CD8-positive, alpha-beta memory T cell (primary cell): ENCODE data around the gene SAMD4B. TPM values are rescaled to one million over a fixed set of nuclear protein-coding genes. Genes with fewer than 3 reads are reported as not detected.
A peak's percentile ranks its signal among the peaks of the same experiment; 100 is the strongest.
"Not testable (repeated sequence)": the region's sequence is repeated elsewhere in the genome, so short reads cannot be mapped to it uniquely, and the experiment has no call there.

Experiments
- CTCF ChIA-PET: fragments of 350-600 bp; sonication (Branson Sonifier 250); formaldehyde crosslinking; loops from one replicate; lab custom pipeline; 2021; ENCODE audit warnings: antibody characterized with exemption; lab: Charles Lee
- POLR2A ChIA-PET: fragments of 350-600 bp; sonication (Branson Sonifier 250); formaldehyde crosslinking; loops from one replicate; lab custom pipeline; 2021; ENCODE audit warnings: antibody characterized with exemption; lab: Charles Lee
- DNase-seq, 5 donors: peaks; one replicate each; pipeline versions ENCODE4 v3.0.0 to v3.0.0-alpha.2; 2020 to 2022; ENCODE audit warnings: mixed read lengths in 1 of 5
- H3K27ac ChIP-seq: one replicate; pipeline ENCODE4 v1.7.0; 2013; ENCODE audit warnings: low read depth, mild to moderate bottlenecking, low read length, moderate library complexity
- H3K27me3 ChIP-seq: 2 replicates; pipeline ENCODE4 v1.7.0; 2013; ENCODE audit warnings: low read length, mild to moderate bottlenecking; ENCODE audit not compliant: insufficient read depth, poor library complexity, severe bottlenecking
- H3K36me3 ChIP-seq: 2 replicates; pipeline ENCODE4 v1.7.0; 2013; ENCODE audit warnings: mild to moderate bottlenecking, low read length, moderate library complexity; ENCODE audit not compliant: insufficient read depth
- H3K4me1 ChIP-seq: 2 replicates; pipeline ENCODE4 v1.7.0; 2013; ENCODE audit warnings: mild to moderate bottlenecking, low read length, moderate library complexity; ENCODE audit not compliant: insufficient read depth
- H3K4me3 ChIP-seq: 2 replicates; pipeline ENCODE4 v1.7.0; 2013; ENCODE audit warnings: mild to moderate bottlenecking, low read length
- H3K9me3 ChIP-seq: 2 replicates; pipeline ENCODE4 v1.7.0; 2013; ENCODE audit warnings: mild to moderate bottlenecking, low read length
- H3K27ac Mint-ChIP-seq, 8 donors: one replicate each; pipeline ENCODE4 v1.8.0; 2020 to 2021; ENCODE audit warnings: mixed read lengths in 8 of 8, mild to moderate bottlenecking in 6 of 8, inconsistent platforms in 3 of 8, moderate library complexity in 3 of 8
- H3K27me3 Mint-ChIP-seq, 2 donors: one replicate each; pipeline ENCODE4 v1.8.0; 2020 to 2021; ENCODE audit warnings: mixed read lengths in 2 of 2, mild to moderate bottlenecking in 1 of 2, moderate library complexity in 1 of 2
- H3K36me3 Mint-ChIP-seq, 3 donors: one replicate each; pipeline ENCODE4 v1.8.0; 2020 to 2021; ENCODE audit warnings: mixed read lengths in 3 of 3, inconsistent platforms in 1 of 3, mild to moderate bottlenecking in 1 of 3
- H3K4me1 Mint-ChIP-seq, 3 donors: one replicate each; pipeline ENCODE4 v1.8.0; 2020 to 2021; ENCODE audit warnings: mixed read lengths in 3 of 3, inconsistent platforms in 1 of 3, mild to moderate bottlenecking in 1 of 3
- H3K4me3 Mint-ChIP-seq, 7 donors: one replicate each; pipeline ENCODE4 v1.8.0; 2020 to 2021; ENCODE audit warnings: mixed read lengths in 7 of 7, mild to moderate bottlenecking in 6 of 7, moderate library complexity in 4 of 7, inconsistent platforms in 2 of 7
- H3K9me3 Mint-ChIP-seq, 5 donors: one replicate each; pipeline ENCODE4 v1.8.0; 2020 to 2022; ENCODE audit warnings: mixed read lengths in 5 of 5, mild to moderate bottlenecking in 3 of 5, moderate library complexity in 2 of 5, inconsistent platforms in 1 of 5
- polyA plus RNA-seq: library from polyadenylated mRNA; unstranded; fragments of 300-500 nt; fragmentation: Illumina TruSeq; gene quantifications from one replicate; pipeline ENCODE4 v1.2.3, GENCODE V29; 2021
- total RNA-seq, 2 experiments: library from RNA; stranded (reverse); gene quantifications; one replicate each; pipeline ENCODE4 v1.2.3, GENCODE V29; 2021

Gene SAMD4B
- total and polyA plus RNA-seq, 3 experiments from 2014 or later, result 18.7 to 55.6 (median 54.3) TPM

DNA sequence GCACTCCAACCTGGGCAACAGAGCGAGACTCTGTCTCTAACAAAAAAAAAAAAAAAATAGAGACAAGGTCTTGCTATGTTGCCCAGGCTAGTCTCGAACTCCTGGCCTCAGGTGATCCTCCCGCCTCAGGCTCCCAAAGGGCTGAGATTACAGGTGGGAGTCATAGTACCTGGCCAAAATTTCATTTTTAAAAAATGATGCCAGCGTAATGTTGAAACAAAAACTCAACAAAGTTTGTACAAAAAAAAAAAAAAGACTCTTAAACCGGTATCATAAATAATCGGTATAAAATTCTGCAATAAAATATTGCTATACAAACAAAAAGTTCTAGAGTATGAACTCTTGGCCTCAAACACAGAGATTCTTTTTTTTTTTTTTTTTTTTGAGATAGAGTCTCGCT, 9.9 kb upstream of the SAMD4B start:
- Histone ChIP-seq H3K9me3 (no peaks in the 10 kb centered on the region), H3K27ac (no peak overlapping the region), H3K4me1 (peaks cover 73% of the 10 kb centered on the region), H3K4me3 (no peak overlapping the region), H3K27me3 (no peaks in the 10 kb centered on the region), H3K36me3 (peaks cover 23% of the 10 kb centered on the region)
- H3K4me3 Mint-ChIP-seq, result peak overlapping the region; percentile 29 to 100 (median 63)
- H3K9me3 Mint-ChIP-seq, result no peaks in the 10 kb centered on the region
- DNase-seq, result no peak
- peak overlapping the region in 3 of 8 donors; percentile 42 to 94 (median 63) for H3K27ac Mint-ChIP-seq
- H3K36me3 Mint-ChIP-seq, result peaks cover 6 to 69% (median 16%) of the 10 kb centered on the region in 3 donors
- peaks cover 48 to 87% (median 73%) of the 10 kb centered on the region in 3 donors for H3K4me1 Mint-ChIP-seq
- CTCF ChIA-PET, result interaction anchor here (0.6 to 2.3 kb wide), 2 partner anchors 210 to 222 kb away, joined by 3 to 5 read pairs; no protein-coding TSS in a partner anchor
- POLR2A ChIA-PET, result no interaction called here
- H3K27me3 Mint-ChIP-seq, result no peaks in the 10 kb centered on the region

DNA sequence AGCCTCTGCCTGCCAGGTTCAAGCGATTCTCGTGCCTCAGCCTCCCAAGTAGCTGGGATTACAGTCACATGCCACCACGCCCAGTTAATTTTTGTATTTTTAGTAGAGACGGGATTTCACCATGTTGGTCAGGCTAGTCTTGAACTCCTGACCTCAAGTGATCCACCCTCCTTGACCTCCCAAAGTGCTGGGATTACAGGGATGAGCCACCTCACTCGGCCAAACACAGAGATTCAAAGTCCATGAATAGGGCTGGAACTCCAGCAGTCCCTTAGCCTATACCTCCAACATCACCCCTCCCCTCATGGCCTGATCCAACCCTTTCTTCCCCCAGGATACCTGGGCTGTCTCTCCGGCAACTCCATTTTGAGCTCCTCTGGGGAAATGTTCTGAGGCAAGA, 9.5 kb upstream of the SAMD4B start:
- CTCF ChIA-PET, result interaction anchor here (2.3 kb wide), 1 partner anchor 211 kb away, joined by 5 read pairs; no protein-coding TSS in a partner anchor
- POLR2A ChIA-PET, H3K9me3 ChIP-seq, H3K27me3 Mint-ChIP-seq, H3K27me3 ChIP-seq, H3K9me3 Mint-ChIP-seq, DNase-seq, H3K4me3 ChIP-seq, H3K27ac ChIP-seq: not testable (repeated sequence)
- H3K36me3 ChIP-seq, result peaks cover 19% of the 10 kb centered on the region
- Mint-ChIP-seq H3K4me1 (peaks cover 49 to 87% (median 73%) of the 10 kb centered on the region in 3 donors), H3K36me3 (peaks cover 6 to 65% (median 16%) of the 10 kb centered on the region in 3 donors), H3K27ac (peak overlapping the region in 6 of 8 donors; percentile 42 to 94 (median 69)), H3K4me3 (peak overlapping the region; percentile 56 to 100 (median 82))
- peaks cover 73% of the 10 kb centered on the region for H3K4me1 ChIP-seq

DNA sequence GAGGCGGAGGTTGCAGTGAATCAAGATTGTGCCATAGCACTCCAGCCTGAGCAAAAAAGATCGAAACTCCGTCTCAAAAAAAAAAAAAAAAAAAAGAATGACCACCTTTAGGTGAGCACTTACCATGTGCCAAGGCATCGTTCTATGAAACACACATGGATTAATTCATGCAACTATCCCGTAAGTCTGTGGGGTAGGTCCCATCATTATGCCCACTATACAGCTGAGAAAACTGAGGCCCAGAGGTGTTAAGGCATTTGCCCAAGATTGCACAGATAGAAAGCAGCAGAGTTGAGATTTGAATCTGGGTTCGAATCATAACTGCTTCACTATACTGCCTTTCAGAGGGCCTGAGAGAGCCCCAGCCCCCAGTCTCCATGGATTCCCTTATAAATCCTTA, 8.7 kb upstream of the SAMD4B start:
- no peaks in the 10 kb centered on the region for H3K27me3 Mint-ChIP-seq
- ChIA-PET POLR2A (no interaction called here), CTCF (interaction anchor here (2.3 kb wide), 1 partner anchor 211 kb away, joined by 5 read pairs; no protein-coding TSS in a partner anchor)
- H3K4me3 ChIP-seq, result peak overlapping the region; percentile 26
- peaks cover 13% of the 10 kb centered on the region for H3K36me3 ChIP-seq
- peak overlapping the region; percentile 56 to 100 (median 97) for H3K4me3 Mint-ChIP-seq
- H3K36me3 Mint-ChIP-seq, result peaks cover 3 to 58% (median 14%) of the 10 kb centered on the region in 3 donors
- H3K9me3 Mint-ChIP-seq, result no peaks in the 10 kb centered on the region
- H3K27ac ChIP-seq, result no peak overlapping the region
- H3K4me1 Mint-ChIP-seq, result peaks cover 49 to 85% (median 73%) of the 10 kb centered on the region in 3 donors
- H3K9me3 ChIP-seq, result no peaks in the 10 kb centered on the region
- DNase-seq, result no peak
- no peaks in the 10 kb centered on the region for H3K27me3 ChIP-seq
- peaks cover 66% of the 10 kb centered on the region for H3K4me1 ChIP-seq
- H3K27ac Mint-ChIP-seq, result peak overlapping the region; percentile 75 to 97 (median 83)

DNA sequence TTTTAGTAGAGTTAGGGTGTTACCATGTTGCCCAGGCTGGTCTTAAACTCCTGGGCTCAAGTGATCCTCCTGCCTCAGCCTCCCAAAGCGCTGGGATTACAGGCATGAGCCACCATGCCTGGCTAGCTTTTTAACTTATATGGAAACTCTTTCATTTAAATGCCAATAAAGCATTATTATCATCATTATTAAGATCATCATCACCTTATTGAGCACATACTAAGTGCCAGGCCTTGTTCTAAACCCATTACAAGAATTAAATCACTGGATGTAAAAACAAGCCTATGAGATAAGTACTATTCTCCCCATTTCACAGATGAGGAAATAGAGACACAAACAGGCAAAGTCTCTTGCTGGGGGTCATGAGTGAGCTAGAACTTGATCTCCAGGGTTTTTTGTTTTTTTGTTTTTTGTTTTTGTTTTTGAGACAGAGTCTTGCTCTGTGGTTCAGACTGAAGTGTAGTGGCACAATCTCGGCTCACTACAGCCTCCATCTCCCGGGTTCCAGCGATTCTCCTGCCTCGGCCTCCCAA, 7.7 kb upstream of the SAMD4B start:
- Histone ChIP-seq H3K36me3 (peaks cover 3% of the 10 kb centered on the region), H3K27ac (peak overlapping the region; percentile 92), H3K4me3 (peak overlapping the region; percentile 99), H3K9me3 (no peaks in the 10 kb centered on the region), H3K27me3 (no peaks in the 10 kb centered on the region), H3K4me1 (peaks cover 56% of the 10 kb centered on the region)
- no peak for DNase-seq
- no peaks in the 10 kb centered on the region for H3K27me3 Mint-ChIP-seq
- ChIA-PET POLR2A (interaction anchor here (0.8 to 1.7 kb wide), 2 partner anchors 67 to 101 kb away, joined by 3 to 5 read pairs; partner anchors contain the start of gene RPS16), CTCF (interaction anchor here (1.5 to 2.3 kb wide), 2 partner anchors 14 to 212 kb away, joined by 3 to 10 read pairs; partner anchors contain the start of gene LRFN1)
- no peaks in the 10 kb centered on the region for H3K9me3 Mint-ChIP-seq
- peak overlapping the region; percentile 91 to 100 (median 97) for H3K27ac Mint-ChIP-seq
- H3K4me3 Mint-ChIP-seq, result peak overlapping the region; percentile 97 to 100 (median 99)
- H3K4me1 Mint-ChIP-seq, result peaks cover 43 to 76% (median 64%) of the 10 kb centered on the region in 3 donors
- peaks cover 3 to 48% (median 9%) of the 10 kb centered on the region in 3 donors for H3K36me3 Mint-ChIP-seq

DNA sequence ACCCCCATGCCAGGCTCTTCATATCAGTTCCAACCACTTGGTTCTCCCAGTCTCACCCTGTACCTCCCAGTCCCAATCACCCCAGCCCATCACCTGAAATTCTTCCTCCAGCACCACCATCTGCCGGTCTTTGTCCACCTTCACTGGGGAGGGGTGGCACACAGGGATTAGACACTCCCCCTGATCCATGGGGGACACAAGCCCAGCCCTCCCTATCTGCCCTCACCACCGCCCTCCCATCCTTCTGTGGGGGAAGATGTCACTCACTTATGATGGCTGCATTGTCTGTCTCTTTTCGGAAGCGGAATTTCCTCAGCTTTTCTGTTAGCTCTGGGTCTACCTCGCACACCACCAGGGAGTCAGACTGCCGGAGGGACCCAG, 7.1 kb upstream of the SAMD4B start:
- no peaks in the 10 kb centered on the region for H3K27me3 Mint-ChIP-seq
- Histone ChIP-seq H3K4me1 (peaks cover 59% of the 10 kb centered on the region), H3K27ac (peak overlapping the region; percentile 92), H3K27me3 (no peaks in the 10 kb centered on the region), H3K4me3 (peak overlapping the region; percentile 99), H3K9me3 (no peaks in the 10 kb centered on the region), H3K36me3 (peaks cover under 1% of the 10 kb centered on the region)
- POLR2A ChIA-PET, result interaction anchor here (0.6 to 1.9 kb wide), 4 partner anchors 56 to 961 kb away, joined by 3 to 10 read pairs (median 4); partner anchors contain the start of genes MED29, PAF1, PSMD8 and RPS16
- CTCF ChIA-PET, result interaction anchor here (1.1 to 2.3 kb wide), 4 partner anchors 12 to 213 kb away, joined by 3 to 10 read pairs (median 3); partner anchors contain the start of gene LRFN1
- H3K4me3 Mint-ChIP-seq, result peak overlapping the region; percentile 97 to 100 (median 99)
- H3K27ac Mint-ChIP-seq, result peak overlapping the region; percentile 91 to 100 (median 97)
- DNase-seq, result peak in 1 of 5 donors; percentile 24
- no peaks in the 10 kb centered on the region for H3K9me3 Mint-ChIP-seq
- H3K36me3 Mint-ChIP-seq, result peaks cover 3 to 42% (median 9%) of the 10 kb centered on the region in 3 donors
- peaks cover 42 to 75% (median 66%) of the 10 kb centered on the region in 3 donors for H3K4me1 Mint-ChIP-seq

DNA sequence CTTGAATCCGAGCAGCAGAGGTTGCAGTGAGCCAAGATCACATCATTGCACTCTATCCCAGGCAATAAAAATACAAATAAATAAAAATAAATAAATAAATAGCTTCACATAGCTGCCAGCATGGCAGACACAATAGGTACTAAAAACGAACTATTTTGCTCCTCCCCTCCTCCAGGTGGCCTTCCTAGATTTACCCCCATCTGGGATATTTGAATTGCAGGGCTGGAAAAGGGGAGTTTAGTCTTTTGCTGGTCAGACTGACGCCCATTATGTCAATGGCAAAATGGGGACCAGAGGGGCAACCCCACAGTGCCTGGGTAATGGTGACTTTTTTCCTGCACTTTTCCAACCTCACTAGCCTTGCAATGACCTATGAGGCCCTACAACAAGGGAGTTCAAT, 5.7 kb upstream of the SAMD4B start:
- Mint-ChIP-seq H3K36me3 (peaks cover 3 to 33% (median 6%) of the 10 kb centered on the region in 3 donors), H3K27ac (peak overlapping the region; percentile 91 to 100 (median 97)), H3K27me3 (no peaks in the 10 kb centered on the region), H3K4me3 (peak overlapping the region; percentile 97 to 100 (median 99)), H3K4me1 (peaks cover 42 to 74% (median 70%) of the 10 kb centered on the region in 3 donors), H3K9me3 (no peaks in the 10 kb centered on the region)
- H3K27me3 ChIP-seq, result no peaks in the 10 kb centered on the region
- peak overlapping the region; percentile 92 for H3K27ac ChIP-seq
- ChIA-PET POLR2A (interaction anchor here (1.3 to 1.9 kb wide), 3 partner anchors 76 to 962 kb away, joined by 3 to 10 read pairs (median 3); partner anchors contain the start of genes PLEKHG2, PSMD8 and RPS16), CTCF (interaction anchor here (0.6 to 2.3 kb wide), 4 partner anchors 9 to 214 kb away, joined by 3 to 10 read pairs (median 4); partner anchors contain the start of gene PLEKHG2)
- no peak overlapping the region for H3K4me3 ChIP-seq
- H3K4me1 ChIP-seq, result peaks cover 60% of the 10 kb centered on the region
- no peaks in the 10 kb centered on the region for H3K9me3 ChIP-seq
- H3K36me3 ChIP-seq, result no peaks in the 10 kb centered on the region
- DNase-seq, result no peak

DNA sequence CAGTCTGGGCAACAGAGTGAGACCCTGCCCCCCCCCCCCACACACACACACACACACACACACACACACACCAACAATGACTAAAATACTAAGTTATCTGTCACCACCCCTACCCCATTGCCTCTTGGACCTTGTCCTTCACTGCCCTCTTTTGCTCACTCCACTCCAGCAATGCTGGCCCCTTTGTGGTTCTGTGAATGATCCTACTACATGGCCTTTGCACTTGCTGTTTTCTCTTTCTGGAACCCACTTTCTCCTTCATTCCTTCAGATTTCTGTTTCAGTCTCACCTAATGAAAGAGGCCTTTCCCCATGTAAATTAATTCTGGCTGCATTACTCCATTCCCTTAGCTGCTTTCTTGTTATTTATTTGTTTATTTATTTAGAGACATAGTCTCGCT, 2.5 kb upstream of the SAMD4B start:
- Mint-ChIP-seq H3K4me1 (peaks cover 53 to 74% (median 69%) of the 10 kb centered on the region in 3 donors), H3K36me3 (peaks cover 0 to 23% (median 10%) of the 10 kb centered on the region in 3 donors), H3K27ac (peak overlapping the region in 6 of 8 donors; percentile 36 to 92 (median 87)), H3K4me3 (peak overlapping the region in 3 of 7 donors; percentile 38 to 99 (median 90)), H3K9me3 (no peaks in the 10 kb centered on the region), H3K27me3 (peaks cover 0 to 1% of the 10 kb centered on the region in 2 donors)
- no peaks in the 10 kb centered on the region for H3K36me3 ChIP-seq
- no peaks in the 10 kb centered on the region for H3K27me3 ChIP-seq
- peaks cover 54% of the 10 kb centered on the region for H3K4me1 ChIP-seq
- no peaks in the 10 kb centered on the region for H3K9me3 ChIP-seq
- CTCF ChIA-PET, result interaction anchor here (1.0 kb wide), 1 partner anchor 217 kb away, joined by 3 read pairs; no protein-coding TSS in a partner anchor
- H3K27ac ChIP-seq, result no peak overlapping the region
- POLR2A ChIA-PET, result no interaction called here
- no peak for DNase-seq
- no peak overlapping the region for H3K4me3 ChIP-seq
